ENCODE measurements around the gene TOP2A.

TOP2A gene

DNA sequence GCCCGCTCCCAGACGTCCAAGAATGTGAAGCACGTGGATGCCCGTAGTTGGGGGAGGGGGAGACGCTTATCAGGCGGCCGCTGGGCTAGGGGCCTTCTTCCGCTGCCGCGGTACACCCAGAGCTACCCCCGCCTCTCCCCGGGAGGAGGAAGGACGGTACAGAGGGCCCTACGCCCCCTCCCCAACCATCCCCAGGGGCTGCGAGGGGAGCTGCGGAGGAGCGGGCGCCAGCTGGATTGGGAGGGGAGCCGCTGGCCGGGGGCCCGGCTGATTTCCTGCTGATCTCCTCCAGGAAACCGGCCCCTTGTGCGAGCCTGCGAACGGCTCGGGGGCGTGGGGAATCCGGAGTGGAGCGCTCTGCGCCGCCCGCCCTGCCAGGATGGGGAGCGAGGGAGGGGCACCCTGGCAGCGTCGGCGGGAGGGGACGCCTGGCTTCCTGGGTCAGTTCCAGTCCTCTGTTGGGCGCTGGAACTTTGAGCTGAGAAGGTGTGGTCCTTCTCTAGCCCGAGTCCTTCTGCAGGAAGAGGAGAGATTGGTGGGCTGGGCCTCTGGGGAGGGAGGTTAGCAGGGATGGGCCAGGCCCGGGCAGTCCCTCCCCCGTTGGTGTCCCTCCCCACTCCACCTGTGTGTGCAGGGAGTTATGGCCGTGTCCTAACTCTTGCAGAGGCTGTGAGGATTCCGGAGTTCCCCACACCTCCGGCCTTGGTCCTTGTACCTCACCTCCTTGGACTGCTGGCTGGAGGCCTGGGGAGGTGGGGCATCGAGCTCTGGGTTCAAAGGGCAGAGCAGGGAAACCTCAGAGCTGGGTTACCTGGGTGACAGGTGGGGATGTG is 72.3 kb downstream of the TOP2A start:
- peak; percentile 57 for DNase-seq

GRCh38 chr17:40344421-40345160 is 73.1 kb downstream of the TOP2A start:
- DNase-seq: no peak

DNA sequence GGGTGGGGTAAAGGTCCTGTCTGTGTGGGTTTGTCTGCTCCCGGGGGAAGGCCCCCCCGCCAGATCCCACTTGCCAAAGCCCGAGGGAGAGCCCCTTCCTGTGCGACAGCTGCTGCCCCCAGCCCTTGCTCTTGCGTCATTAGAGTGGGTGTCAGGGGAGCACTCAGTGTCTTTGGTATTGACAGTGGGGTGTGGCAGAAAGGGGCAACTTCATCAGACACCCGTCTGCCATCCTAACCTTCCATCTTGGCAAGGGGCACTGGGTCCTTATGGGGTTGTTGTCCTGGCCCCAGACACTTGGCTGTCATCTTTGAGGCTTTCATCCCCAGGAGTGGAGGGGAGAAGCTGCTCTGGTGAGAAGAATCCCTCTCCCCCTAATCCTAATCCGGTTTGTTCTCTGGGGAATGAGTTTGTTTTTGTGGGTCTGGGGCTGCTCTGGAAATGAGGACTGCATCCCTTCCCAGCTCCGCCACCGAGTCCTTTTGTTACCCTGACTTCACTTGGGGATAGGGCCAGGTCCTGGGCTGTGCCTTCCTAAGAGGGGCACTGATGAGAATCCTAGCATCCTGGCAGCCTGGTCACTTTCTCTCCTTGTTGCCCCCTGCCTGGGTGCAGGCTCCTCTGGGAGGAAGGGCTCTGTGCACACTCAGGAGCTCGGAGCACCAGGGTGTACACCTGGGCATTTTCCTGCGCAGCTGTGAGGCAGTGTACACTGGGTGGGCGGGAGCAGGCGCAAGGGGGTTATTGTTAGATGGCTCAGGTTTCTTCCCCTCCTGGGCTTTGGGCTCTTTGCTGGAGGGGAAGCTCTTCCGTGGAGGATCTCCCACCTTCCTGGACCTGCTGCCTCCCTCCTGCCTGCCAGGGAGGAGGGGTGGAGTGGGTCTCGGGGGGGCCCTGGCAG is 74.2 kb downstream of the TOP2A start:
- DNase-seq: peak; percentile 76

GRCh38 chr17:40342504-40343218 is 75.0 kb downstream of the TOP2A start:
- DNase-seq: no peak

DNA sequence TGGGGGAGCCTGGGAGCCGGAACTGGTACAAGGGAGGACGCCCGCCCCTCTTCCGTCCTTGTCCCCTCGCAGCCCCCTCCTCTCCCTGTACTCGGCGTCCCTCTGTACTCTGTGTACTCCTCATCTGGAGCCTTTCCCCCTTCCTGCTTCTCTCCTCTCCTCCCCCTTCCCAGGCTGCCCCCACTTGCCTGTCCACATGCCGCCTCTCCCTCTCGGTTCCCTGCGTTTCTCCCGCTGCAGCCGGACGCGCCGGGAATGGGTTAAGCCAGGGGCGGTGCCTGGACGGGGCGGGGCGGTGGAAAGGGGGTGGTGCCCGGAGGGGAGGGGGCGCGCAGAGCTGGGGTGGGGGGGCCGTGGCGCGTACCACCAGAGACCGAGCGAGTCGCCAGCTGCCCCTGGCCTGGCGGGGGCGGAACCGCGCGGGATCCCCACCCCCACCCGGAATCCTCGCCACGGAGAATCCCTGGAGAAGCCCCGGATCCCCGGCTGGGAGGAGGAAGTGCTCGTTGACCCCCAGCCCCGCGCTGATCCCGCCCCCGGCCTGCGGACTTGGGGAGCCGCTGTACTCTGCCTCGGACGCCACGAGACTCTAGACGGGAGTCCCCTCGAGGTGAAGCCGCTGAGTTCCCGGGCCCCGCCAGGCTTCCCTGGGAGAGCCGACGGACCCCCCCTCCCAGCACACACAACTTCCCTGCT is 75.7 kb downstream of the TOP2A start:
- DNase-seq: peak; percentile 68

- peak; percentile 96 for DNase-seq
Observed at GRCh38 chr17:40340880-40341807, 76.6 kb downstream of the TOP2A start.

- no peak for DNase-seq
Observed at GRCh38 chr17:40340327-40340726, 77.4 kb downstream of the TOP2A start.

DNA sequence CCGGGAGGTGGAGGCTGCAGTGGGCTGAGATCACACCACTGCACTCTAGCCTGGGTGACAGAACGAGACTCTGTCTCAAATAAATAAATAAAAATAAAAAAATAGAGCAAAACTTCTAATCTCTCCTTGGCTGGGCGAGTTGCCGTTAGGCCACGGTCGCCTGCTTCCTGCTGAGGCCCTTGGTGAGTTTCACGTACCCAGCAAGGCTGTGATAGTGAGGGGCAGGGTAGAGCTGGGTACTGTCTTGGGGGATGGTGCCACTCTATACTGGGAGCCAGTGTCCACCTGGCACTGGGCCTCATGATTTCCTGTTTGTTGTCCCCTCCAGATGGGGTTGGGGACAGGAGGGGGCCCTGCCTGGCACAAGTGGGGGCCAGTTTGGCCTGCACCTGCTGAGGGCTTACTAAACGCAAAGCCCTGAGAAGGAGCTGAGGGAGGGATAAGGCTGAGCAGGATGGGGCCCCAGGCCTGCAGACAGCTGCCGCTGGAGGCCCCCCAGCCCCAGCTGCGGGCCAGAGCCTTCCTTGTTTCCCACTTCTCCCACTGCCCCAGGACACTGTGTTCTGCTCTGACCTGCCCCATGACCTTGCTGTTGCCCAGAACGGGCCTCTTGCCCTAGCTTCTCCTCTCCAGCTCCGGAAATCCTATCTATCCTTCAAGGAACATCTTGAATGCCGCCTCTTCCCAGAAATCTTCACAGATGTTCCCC is 78.6 kb downstream of the TOP2A start:
- no peak for DNase-seq

All from CD4-positive, alpha-beta T cell treated with Interleukin-15 for 1 hour (primary cell).